Sigmoid colon (tissue), 4 donors: ENCODE data around the gene MYO10.

Experiments used
- EP300 ChIP-seq, 4 donors: sonication (generic); formaldehyde crosslinking; IDR thresholded peaks; one replicate each; pipeline ENCODE4 v1.6.1; 2017; ENCODE audit warnings: antibody characterized with exemption in 4 of 4
- POLR2A ChIP-seq, 2 donors: fragments of 450-650 bp; IDR thresholded peaks; one replicate each; pipeline ENCODE4 v1.6.1; 2016; ENCODE audit warnings: antibody characterized with exemption in 2 of 2, mild to moderate bottlenecking in 2 of 2, moderate library complexity in 2 of 2
- TF ChIP-seq, protein P1 (sequence below), 4 experiments: fragments of 450-650 bp in 3 of 4; fragments of 200-600 bp in 1 of 4; IDR thresholded peaks; one replicate each; pipeline ENCODE4 v1.5.1; 2016 to 2019; ENCODE audit warnings: antibody characterized with exemption in 4 of 4, mild to moderate bottlenecking in 3 of 4, moderate library complexity in 2 of 4

DNA sequence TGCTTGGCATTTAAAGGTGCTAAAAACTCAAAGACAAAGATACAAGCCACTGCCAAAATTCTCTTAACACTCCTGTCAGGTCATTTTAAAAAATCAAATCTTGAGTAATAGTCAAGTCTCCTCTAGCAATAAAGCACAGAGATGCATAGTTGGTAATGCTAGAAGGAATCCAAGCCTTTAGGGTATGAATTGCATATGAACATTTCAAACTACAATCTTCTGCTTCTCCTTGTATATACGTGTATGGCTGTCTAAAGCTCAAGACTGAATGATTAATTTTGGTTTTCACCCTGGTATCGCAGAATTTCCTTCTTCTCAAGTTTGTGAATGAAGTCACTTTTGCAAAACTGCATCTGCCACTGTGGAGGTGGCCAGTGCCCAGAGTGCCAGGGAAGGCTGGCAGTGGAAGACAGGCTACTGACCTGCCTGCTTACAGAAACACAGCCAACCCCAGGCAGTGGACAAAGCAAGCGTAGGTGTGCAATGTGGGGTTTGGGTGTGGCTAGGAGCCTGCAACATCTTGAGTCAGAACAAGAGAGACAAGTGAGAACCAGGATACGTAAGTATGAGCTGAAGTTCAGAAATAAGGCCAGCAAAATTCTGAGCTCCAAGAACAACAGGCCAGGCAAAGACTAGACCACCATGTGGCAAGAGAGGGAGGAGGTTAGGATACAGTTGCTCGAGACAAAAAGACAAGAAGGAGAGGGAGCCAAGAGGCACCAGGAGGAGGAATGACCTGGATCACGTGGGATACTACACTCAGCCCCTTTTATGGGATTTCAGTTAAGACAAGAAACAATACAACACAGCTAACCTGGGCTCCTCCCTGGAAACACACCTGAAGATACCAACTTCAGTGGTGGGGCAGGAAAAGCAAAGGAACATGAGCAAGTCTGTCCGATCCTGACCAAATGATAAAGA is 22.6 kb downstream of the MYO10 start:
- TF ChIP-seq EP300 (IDR thresholded peaks at IDR 0.05): no peak
- TF ChIP-seq, protein P1, sequence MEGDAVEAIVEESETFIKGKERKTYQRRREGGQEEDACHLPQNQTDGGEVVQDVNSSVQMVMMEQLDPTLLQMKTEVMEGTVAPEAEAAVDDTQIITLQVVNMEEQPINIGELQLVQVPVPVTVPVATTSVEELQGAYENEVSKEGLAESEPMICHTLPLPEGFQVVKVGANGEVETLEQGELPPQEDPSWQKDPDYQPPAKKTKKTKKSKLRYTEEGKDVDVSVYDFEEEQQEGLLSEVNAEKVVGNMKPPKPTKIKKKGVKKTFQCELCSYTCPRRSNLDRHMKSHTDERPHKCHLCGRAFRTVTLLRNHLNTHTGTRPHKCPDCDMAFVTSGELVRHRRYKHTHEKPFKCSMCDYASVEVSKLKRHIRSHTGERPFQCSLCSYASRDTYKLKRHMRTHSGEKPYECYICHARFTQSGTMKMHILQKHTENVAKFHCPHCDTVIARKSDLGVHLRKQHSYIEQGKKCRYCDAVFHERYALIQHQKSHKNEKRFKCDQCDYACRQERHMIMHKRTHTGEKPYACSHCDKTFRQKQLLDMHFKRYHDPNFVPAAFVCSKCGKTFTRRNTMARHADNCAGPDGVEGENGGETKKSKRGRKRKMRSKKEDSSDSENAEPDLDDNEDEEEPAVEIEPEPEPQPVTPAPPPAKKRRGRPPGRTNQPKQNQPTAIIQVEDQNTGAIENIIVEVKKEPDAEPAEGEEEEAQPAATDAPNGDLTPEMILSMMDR (IDR thresholded peaks at IDR 0.05): no peak
- no peak for TF ChIP-seq POLR2A (IDR thresholded peaks at IDR 0.05)
